Hematopoietic multipotent progenitor cell (in vitro differentiated cells): Measurements from ENCODE around the gene HRH2. TPM values are rescaled to one million over a fixed set of nuclear protein-coding genes. Genes with fewer than 3 reads are reported as not detected.
A peak's percentile ranks its signal among the peaks of the same experiment; 100 is the strongest.
"Not testable (repeated sequence)": the region's sequence is repeated elsewhere in the genome, so short reads cannot be mapped to it uniquely, and the experiment has no call there.

Experiments
- DNase-seq, 3 donors: peaks; one replicate each; pipeline ENCODE4 v3.0.0-alpha.2; 2011 to 2015; ENCODE audit warnings: low read depth in 2 of 3, low spot score in 2 of 3
- total RNA-seq: library from RNA; depleted of rRNA; stranded (reverse); fragments of >200 nt; gene quantifications from one replicate; pipeline ENCODE4 v1.2.3, GENCODE V29; 2012

The HRH2 gene
- total RNA-seq, 1 donor, result 5.1 TPM

- DNase-seq, result no peak
These were observed 11.6 kb upstream of the HRH2 start for GRCh38 chr5:175646251-175646650.

- DNase-seq, result no peak
These were observed 7.9 kb upstream of the HRH2 start for GRCh38 chr5:175649967-175650366.

- DNase-seq, result not testable (repeated sequence)
These were observed 7.3 kb upstream of the HRH2 start for GRCh38 chr5:175650430-175651205.

GRCh38 chr5:175652741-175653663, 4.9 kb upstream of the HRH2 start:
- peak; percentile 40 to 78 (median 75) for DNase-seq

- no peak for DNase-seq
These were observed 4.1 kb upstream of the HRH2 start for GRCh38 chr5:175653763-175654162.

DNA sequence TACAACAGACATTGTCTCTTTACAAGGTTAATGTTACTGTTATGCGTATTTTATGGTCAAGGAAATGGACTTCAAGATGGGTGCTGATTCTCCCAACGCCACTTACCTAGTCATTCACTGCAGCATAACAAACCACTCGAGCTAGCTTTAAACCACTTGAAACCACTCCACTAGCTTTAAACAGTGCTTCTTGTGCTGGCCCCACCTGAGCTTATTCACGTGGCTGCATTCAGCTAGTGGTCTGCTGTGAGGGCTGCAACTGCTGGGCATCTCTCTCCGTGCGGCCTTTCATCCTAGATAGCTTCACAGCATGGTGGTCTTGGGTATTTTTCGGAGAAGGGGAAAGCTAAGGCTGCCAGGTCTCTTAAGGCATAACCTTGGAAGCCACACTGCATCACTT, 3.5 kb upstream of the HRH2 start:
- DNase-seq, result no peak

GRCh38 chr5:175654807-175655206, 3.1 kb upstream of the HRH2 start:
- DNase-seq, result no peak

DNA sequence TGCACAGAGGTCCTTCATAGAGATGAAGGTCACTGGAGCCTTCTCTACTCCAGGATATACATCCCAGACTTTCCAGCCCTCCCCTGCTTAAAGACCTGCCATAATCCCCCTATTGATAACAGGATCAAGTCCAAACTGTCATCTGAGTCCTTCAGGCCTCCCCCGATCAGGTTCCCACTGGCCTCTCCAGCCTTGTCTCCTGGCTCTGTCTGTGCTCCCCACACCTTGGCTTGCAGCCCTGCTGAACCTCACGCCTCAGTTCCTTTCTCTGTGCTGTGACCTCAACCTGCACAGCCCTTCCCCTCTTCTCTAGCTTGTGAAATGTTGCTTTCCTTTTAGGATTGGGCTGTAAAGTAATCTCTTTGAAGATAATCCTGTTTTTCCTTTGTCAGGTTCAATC, 2.5 kb upstream of the HRH2 start:
- no peak for DNase-seq

DNA sequence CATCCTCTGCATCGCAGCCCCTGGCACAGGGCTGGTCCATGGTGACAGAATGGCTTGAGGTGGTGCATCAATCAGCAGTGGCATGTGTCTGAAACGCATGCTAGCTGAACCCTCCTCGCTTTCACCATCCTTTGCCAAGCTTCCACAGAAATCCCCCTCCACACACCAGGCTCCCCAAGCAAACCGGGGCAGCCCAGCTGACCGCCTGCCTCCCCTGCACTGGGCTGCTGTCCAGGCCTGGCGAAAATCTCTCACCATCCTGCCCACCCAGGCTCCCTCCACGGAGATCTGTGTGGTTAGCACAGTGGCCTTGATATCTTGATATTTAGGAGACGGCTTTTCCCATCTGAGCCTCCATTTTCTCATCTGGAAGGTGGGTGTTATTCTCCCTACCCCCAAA, 905 bp upstream of the HRH2 start:
- DNase-seq, result no peak

- peak in 1 of 3 donors; percentile 19 for DNase-seq
These were observed 651 bp downstream of the HRH2 start for GRCh38 chr5:175658299-175659145.

DNA sequence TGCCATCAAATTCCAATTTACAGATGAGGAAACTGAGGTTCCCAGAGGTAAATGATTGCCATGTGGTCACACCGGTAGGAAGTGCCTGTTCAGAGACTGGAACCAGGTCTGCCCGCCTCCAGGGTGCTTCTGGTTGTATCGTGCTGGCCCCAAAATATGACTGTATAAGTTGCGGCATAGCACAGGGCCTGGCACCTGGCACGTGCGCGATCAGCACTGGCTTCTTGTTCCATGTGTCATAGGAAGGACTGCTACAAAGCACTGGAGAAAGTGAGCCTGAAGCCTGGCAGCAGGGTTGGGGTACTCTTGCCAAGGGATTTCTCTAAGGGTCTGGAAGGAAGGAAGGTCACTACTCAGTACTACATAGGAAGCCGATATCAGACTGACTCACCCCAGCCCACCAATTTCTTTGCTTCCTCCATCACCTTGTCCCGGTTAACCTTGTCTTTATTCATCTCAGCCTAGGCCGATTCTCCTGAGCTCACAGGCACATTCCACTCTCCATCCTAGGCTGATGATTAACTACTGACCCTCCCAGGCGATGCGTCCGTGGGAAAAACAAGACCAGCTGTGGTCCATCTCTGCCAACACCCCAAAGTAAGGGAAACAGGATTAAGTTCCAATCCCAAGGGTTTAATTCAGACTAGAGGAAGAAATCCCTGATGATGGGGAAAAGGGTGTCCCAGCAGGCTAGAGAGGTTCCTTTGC, 1.8 kb downstream of the HRH2 start:
- DNase-seq, result no peak

- DNase-seq, result no peak
These were observed 5.6 kb downstream of the HRH2 start for GRCh38 chr5:175663186-175664184.

GRCh38 chr5:175664723-175665122, 6.9 kb downstream of the HRH2 start:
- DNase-seq, result no peak

GRCh38 chr5:175666216-175666615, 8.3 kb downstream of the HRH2 start:
- no peak for DNase-seq

DNA sequence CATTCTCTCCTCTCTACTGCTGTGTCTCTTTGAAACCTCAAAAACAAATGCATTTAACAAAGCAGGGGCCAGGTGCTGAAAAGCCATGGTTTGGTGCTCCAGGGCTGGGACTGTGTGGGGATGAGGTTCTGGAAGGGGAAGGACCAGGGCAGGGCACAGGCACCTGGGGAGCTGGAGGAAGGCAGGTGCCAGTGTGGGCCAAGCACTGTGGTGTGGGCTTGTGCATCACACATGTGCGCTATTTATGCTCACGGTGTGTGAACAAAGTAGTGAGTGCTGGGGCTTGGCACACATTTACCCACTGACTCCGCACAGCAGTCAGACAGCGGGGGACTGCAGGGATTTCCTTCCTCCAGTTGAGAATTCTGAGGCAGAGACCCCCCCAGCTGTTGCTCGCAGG, 10.1 kb downstream of the HRH2 start:
- no peak for DNase-seq

DNA sequence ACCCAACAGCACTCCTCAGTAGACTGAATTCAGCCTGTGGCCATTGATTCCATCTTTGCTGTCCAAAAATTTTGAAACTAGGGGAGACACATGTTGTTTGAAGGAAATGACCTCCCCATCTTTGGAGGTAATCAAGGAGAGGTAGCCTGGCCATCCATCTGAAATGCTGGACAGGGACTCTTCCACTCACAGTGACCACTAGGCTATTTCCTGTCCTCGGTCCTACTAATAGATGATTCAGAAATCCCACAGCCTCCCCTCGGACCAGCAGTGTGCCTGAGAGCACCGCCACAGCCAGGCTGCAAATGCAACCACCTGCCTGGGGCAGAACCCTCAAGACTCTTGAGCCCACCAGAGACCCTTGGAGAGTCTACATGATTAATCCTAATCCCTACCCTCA, 12.5 kb downstream of the HRH2 start:
- no peak for DNase-seq

DNA sequence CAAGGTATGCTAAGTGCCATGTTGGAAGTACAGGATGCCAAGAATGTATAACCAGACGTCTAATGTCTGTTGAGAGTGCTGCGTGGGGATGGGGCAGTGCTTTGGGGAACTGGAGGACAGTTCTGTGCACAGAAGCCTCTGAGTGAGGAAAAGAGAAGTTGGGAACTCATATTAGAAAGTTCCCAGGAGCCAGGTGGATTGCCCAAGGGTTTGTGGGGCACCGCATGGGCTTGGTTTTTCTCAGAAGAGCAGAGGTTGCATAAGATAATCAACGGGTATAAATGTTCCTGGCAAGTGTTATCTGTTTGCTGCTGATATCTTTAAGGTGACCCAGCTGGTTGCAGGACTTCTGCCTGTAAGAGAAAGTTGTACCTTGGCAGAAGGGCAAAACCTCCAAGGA, 13.1 kb downstream of the HRH2 start:
- DNase-seq, result no peak

DNA sequence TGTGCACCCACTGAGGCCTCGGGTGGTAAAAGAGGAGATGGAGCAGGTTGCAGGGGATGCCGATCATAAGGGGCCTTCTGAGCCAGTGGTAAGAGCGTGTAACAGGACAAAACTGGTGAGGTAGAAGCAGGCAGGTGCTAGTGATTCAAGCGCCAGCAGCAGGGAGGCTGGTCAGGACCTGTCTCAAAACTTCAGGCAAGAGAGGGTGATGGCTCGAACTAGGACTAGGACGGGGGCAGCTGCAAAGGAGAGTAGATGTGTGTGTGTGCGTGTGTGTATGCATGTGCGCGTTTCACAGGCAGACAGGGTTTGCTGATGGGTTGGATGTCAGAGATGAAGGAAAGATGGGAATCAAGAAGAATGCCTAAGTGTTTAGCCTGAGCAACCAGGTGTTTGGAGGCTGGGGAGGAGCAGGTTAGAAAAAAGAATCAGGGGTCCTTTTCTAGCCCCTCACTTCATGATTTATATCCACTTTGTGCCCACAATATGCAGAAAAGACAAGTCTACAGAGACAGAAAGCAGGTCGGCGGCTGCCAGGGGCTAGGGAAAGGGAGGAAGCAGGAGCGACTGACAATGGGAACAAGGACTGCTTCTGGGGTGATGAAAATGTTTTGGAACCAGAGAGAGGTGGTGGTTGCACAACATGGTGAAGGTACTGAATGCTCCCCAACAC, 15.2 kb downstream of the HRH2 start:
- no peak for DNase-seq
